PFSK-1 (cell line): ENCODE data around the gene HRK.
A peak's percentile ranks its signal among the peaks of the same experiment; 100 is the strongest.

Source experiments
- FOXP2 ChIP-seq: optimal IDR thresholded peaks from 2 replicates; pipeline ENCODE3; 2011; ENCODE audit warnings: borderline replicate concordance, control low read depth, inconsistent platforms; ENCODE audit not compliant: insufficient read depth; ENCODE audit errors: extremely low read length, extremely low read depth
- POLR2AphosphoS5 ChIP-seq: IDR thresholded peaks from 2 replicates; pipeline ENCODE4 v1.6.1; 2012; ENCODE audit warnings: low read depth, mild to moderate bottlenecking, control low read depth, low read length, moderate library complexity
- SIN3A ChIP-seq: IDR thresholded peaks from 2 replicates; pipeline ENCODE4 v1.6.1; 2012; ENCODE audit warnings: mild to moderate bottlenecking, low read length, moderate library complexity, borderline replicate concordance; ENCODE audit not compliant: insufficient read depth
- TAF1 ChIP-seq: IDR thresholded peaks from 2 replicates; pipeline ENCODE4 v1.6.1; 2012; ENCODE audit warnings: low read length, control low read depth, borderline replicate concordance; ENCODE audit not compliant: insufficient read depth
- TF ChIP-seq, protein P1 (sequence below), 2 experiments: IDR thresholded peaks; 2 replicates each; pipeline versions ENCODE4 v1.6.1 to v1.8.0; 2011 to 2012; ENCODE audit warnings: low read depth in 2 of 2, low read length in 2 of 2, control low read depth in 1 of 2, inconsistent platforms in 1 of 2, mild to moderate bottlenecking in 1 of 2, moderate library complexity in 1 of 2; ENCODE audit not compliant: insufficient read depth in 1 of 2

Gene HRK

DNA sequence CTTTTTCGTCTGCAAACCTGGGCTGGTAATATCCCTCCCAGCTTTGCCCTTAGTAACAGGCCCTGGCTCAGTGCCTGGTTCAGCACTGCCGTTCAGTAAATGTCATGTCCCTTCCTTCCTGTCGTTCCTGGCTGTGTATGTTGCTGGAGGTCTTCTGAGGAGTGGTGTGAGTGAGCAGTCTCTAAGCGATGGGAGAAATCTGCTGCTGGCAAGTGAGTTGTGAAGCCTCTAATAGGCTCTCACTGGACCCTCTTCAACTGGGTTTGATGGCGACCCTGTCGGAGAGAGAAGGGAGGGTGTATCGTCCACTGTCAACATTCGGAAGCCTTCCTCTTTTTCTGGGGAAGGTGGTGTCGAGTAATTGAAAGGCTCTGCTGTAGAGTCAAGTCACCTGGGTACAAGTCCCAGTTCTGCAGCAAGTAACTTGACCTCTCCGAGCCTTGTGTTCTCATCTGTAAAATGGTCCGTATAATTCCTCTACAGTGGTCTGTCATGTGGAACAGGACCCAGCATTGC lies 62.8 kb downstream of the HRK start:
- no peak for TF ChIP-seq TAF1
- peak; percentile 32; the same call in 1 of the 2 replicates for TF ChIP-seq POLR2AphosphoS5
- TF ChIP-seq SIN3A: 0 out of 2 replicates have a peak, but pooled peaks have one; percentile 28
- no peak for TF ChIP-seq FOXP2
- TF ChIP-seq, protein P1, sequence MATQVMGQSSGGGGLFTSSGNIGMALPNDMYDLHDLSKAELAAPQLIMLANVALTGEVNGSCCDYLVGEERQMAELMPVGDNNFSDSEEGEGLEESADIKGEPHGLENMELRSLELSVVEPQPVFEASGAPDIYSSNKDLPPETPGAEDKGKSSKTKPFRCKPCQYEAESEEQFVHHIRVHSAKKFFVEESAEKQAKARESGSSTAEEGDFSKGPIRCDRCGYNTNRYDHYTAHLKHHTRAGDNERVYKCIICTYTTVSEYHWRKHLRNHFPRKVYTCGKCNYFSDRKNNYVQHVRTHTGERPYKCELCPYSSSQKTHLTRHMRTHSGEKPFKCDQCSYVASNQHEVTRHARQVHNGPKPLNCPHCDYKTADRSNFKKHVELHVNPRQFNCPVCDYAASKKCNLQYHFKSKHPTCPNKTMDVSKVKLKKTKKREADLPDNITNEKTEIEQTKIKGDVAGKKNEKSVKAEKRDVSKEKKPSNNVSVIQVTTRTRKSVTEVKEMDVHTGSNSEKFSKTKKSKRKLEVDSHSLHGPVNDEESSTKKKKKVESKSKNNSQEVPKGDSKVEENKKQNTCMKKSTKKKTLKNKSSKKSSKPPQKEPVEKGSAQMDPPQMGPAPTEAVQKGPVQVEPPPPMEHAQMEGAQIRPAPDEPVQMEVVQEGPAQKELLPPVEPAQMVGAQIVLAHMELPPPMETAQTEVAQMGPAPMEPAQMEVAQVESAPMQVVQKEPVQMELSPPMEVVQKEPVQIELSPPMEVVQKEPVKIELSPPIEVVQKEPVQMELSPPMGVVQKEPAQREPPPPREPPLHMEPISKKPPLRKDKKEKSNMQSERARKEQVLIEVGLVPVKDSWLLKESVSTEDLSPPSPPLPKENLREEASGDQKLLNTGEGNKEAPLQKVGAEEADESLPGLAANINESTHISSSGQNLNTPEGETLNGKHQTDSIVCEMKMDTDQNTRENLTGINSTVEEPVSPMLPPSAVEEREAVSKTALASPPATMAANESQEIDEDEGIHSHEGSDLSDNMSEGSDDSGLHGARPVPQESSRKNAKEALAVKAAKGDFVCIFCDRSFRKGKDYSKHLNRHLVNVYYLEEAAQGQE (IDR thresholded peaks at IDR 0.05; ENCODE audit: insufficient read depth in 1 of 2, low read depth in 2 of 2, low read length in 2 of 2): peak; percentile 71 to 88; a peak in 3 of 4 replicates

DNA sequence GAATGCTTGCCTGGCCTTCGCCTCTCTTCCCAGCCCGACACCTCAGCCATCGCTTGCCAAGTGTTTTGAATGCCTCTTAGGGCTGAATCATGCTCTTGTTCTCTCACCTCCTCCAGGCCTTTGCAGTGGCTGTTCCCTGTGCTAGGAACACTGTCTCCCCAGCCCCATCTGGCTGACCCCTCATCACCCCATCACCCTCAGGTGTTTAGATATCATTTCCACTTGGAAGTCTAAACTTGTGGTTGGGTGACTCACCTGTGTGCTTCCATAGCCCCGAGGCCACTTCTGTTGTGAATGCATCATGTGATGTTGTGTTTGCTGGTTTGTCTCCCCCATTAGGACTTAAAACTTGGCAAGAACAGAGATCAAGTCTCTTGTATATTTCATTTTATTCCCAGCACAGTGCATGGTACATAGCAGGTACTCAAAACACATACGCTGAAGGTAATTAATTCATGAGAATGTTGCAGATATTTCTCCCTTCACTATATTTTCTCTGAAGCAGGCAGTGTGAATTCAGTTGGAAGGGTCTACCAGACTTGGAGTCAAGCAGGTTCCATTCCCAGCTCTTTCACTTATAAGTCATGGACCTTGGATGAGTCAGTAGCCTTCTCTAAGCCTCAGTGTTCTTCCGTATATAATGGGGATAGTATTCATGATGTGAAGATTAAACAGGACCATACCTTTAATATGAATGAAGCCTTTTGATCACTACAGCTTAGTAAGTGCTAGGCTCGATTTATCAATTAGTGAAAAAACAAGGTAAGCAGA lies 67.8 kb downstream of the HRK start:
- TF ChIP-seq TAF1 (no peak), SIN3A (no peak), FOXP2 (no peak), POLR2AphosphoS5 (no peak)
- TF ChIP-seq, protein P1 (IDR thresholded peaks at IDR 0.05; ENCODE audit: insufficient read depth in 1 of 2, low read depth in 2 of 2, low read length in 2 of 2): no peak

DNA sequence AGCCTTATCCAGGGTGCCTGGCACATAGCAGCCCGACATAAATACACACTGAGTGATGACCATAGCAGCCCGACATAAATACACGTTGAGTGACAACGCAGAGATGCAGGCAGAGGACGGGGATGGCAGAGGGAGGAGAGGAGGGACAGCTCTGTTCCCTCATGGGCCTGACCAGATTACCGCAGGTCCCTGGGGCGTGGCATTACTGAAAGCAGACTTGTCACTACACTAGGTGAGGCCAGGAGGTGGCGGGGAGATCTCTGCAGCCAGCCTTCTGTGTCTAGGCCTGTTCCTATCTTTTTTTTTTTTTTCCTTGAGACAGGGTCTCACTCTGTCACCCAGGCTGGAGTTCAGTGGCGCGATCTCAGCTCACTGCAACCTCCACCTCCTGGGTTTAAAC lies 69.0 kb downstream of the HRK start:
- TF ChIP-seq TAF1 (no peak), FOXP2 (no peak), SIN3A (no peak), POLR2AphosphoS5 (no peak)
- TF ChIP-seq, protein P1 (IDR thresholded peaks at IDR 0.05; ENCODE audit: insufficient read depth in 1 of 2, low read depth in 2 of 2, low read length in 2 of 2): no peak

DNA sequence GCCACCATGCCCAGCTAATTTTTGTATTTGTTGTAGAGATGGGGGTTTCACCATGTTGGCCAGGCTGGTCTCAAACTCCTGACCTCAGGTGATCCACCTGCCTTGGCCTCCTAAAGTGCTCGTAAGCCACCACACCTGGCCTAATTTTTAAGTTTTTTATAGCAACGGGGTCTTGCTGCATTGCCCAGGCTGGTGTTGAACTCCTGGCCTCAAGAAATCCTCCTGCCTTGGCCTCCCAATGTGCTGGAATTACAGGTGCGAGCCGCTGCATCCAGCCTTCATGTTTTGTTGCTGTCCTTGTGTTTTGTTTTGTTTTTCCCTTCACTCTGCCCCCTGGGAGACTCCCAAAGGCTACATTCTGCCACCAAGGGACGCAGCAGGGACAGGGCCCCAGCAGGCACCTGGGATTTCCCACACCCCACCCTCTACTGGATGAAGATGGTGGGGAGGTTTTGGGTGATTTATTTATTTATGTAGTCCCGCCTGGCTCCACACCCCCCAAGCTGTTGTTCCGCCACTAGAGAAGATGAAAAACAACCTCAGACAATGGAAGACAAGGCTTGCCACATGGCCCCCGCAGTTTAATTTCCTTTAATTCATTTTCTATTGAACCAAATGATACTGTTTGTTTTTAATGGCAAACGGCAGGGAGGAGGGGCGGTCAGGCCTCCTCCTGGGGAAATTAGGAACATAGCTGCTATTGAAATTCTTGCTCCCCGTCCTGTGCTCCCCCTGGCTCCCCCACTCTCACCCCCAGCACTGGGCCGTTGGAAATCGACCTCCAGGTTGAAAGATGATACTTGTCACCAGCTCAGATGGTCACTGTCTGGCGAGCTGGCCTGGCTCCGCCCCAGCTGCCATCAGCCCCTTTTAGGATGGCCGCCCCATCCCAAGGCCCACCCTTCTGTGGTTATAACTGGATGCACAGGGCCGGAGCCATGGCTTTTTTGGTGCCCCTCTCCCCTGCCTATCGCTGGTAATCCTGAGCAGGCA lies 72.8 kb downstream of the HRK start:
- TF ChIP-seq FOXP2 (no peak), TAF1 (no peak), POLR2AphosphoS5 (no peak), SIN3A (no peak)
- TF ChIP-seq, protein P1 (IDR thresholded peaks at IDR 0.05; ENCODE audit: insufficient read depth in 1 of 2, low read depth in 2 of 2, low read length in 2 of 2): no peak
